Muscle of leg (tissue), 16 donors: Measurements from ENCODE around the gene SUPT20H. TPM values are rescaled to one million over a fixed set of nuclear protein-coding genes. Genes with fewer than 3 reads are reported as not detected.
A peak's percentile ranks its signal among the peaks of the same experiment; 100 is the strongest.

Experiments used
- DNase-seq: peaks from one replicate; pipeline ENCODE4 v3.0.0; 2013
- H3K27ac ChIP-seq: one replicate; pipeline ENCODE4 v1.5.1; 2013; ENCODE audit warnings: mild to moderate bottlenecking, low read length, control low read depth
- H3K27me3 ChIP-seq: one replicate; pipeline ENCODE4 v1.6.1; 2013; ENCODE audit warnings: low read length; ENCODE audit not compliant: control insufficient read depth, insufficient read depth
- H3K36me3 ChIP-seq: one replicate; pipeline ENCODE4 v1.6.1; 2013; ENCODE audit warnings: low read length; ENCODE audit not compliant: control insufficient read depth, insufficient read depth
- H3K4me1 ChIP-seq: one replicate; pipeline ENCODE4 v1.6.1; 2013; ENCODE audit warnings: low read length; ENCODE audit not compliant: control insufficient read depth, insufficient read depth
- H3K4me3 ChIP-seq: one replicate; pipeline ENCODE4 v1.5.1; 2013; ENCODE audit warnings: low read length, control low read depth
- H3K9me3 ChIP-seq: replicated peaks from 2 replicates; pipeline ENCODE4 v1.6.1; 2013; ENCODE audit warnings: low read depth, low read length; ENCODE audit not compliant: control insufficient read depth
- WGBS: methylation state at CpG from one replicate; pipeline ENCODE4 v1.1.5; 2013; ENCODE audit warnings: missing lambda C conversion rate; ENCODE audit not compliant: insufficient coverage; 5-methylcytosine and 5-hydroxymethylcytosine counted together
- long read RNA-seq, 11 donors: transcript quantifications; one replicate each; lab custom pipeline, GENCODE V29; 2026
- polyA plus RNA-seq, 8 donors: library from polyadenylated mRNA; unstranded; fragments of 120-200 nt; gene quantifications; one replicate each; pipeline versions ENCODE4 v1.2.1 to v1.2.3, GENCODE V29; 2013; ENCODE audit warnings: inconsistent platforms in 1 of 8, low replicate concordance in 1 of 8; ENCODE audit not compliant: insufficient read length in 8 of 8, insufficient read depth in 1 of 8
- total RNA-seq: library from RNA; stranded (reverse); fragments of 120-200 nt; gene quantifications from one replicate; pipeline ENCODE4 v1.2.4, GENCODE V29; 2013

SUPT20H gene
- total RNA-seq (34.7 TPM), polyA plus RNA-seq (10 to 100 TPM; 45.8 to 62.1 (median 50.0) TPM)
- long read RNA-seq, donor 1, partial matches to known transcripts, result 0 of 2 reads
- long read RNA-seq, donor 1, other reads (novel, unspliced or antisense), result 0 of 2 reads
- long read RNA-seq, donor 2, result 0 reads
- long read RNA-seq, donor 3, partial matches to known transcripts, result 0 of 3 reads
- long read RNA-seq, donor 3, other reads (novel, unspliced or antisense), result 0 of 3 reads
- long read RNA-seq, donor 4, result 0 reads
- long read RNA-seq, donor 5, partial matches to known transcripts, result 10 of 12 reads
- long read RNA-seq, donor 5, other reads (novel, unspliced or antisense), result 0 of 12 reads
- long read RNA-seq, donor 6, partial matches to known transcripts, result 0 of 2 reads
- long read RNA-seq, donor 6, other reads (novel, unspliced or antisense), result 0 of 2 reads
- long read RNA-seq, donor 7, partial matches to known transcripts, result 0 of 3 reads
- long read RNA-seq, donor 7, other reads (novel, unspliced or antisense), result 0 of 3 reads
- long read RNA-seq, donor 8, partial matches to known transcripts, result 0 of 2 reads
- long read RNA-seq, donor 8, other reads (novel, unspliced or antisense), result 0 of 2 reads
- long read RNA-seq, donor 9, partial matches to known transcripts, result 0 of 2 reads
- long read RNA-seq, donor 9, other reads (novel, unspliced or antisense), result 0 of 2 reads
- long read RNA-seq, donor 10, partial matches to known transcripts, result 58 of 85 reads
- long read RNA-seq, donor 10, other reads (novel, unspliced or antisense), result 22 of 85 reads
- long read RNA-seq, donor 11, partial matches to known transcripts, result 0 of 1 reads
- long read RNA-seq, donor 11, other reads (novel, unspliced or antisense), result 0 of 1 reads

DNA sequence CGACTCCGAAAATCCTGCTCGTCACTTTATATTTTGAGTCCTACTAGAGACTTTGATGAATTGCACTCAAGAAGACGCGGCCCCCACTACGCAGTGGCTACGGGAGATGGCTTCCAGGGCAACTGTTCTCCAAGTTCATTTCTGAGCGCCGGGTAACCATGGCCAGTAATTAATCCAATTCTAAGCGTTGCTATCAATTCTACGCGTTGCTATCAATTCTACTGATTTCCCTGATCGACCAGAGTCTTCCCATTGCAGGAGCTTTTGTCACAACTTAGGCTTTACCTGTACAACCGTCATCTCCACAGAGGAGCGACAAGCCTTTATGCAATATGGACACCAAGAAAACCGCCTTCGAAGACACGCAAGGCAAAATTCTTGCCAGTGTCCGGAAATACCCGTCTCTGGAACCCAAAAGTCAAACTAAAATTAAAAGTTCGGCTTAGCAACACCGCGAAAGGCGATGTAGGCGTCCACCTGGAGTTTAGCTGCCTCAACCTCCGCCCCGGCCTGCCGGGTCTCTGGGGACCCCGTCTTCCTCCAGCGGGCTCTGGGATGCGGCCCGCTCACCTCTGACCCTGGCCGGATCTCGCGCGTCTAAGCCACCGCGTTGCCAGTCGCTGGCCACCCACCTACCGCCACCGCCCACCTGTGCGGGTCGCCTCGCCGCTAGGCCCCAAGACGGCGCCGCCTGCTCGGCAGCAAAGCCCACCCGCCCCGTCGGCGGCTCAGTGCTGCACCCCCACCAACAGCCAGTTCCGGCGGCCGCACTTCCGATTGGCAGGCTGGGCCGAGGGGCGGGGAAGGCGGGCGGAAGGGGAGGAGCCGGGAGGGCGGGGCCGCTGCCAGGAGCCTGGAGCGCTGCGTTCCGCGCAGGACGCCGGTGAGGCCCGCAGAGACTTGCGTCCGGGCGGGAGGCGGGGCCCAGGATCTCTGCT lies at the start of gene SUPT20H:
Gene SUPT20H (minus strand): TSS at position 779 of the 938 bp plus-strand sequence. CDS start 8,198 bp downstream, outside the sequence.
- Histone ChIP-seq H3K4me1 (peaks cover 5% of the 10 kb centered on the region), H3K4me3 (peak within 1 kb of the TSS; percentile 77), H3K36me3 (peaks cover 5% of the 10 kb centered on the region), H3K27me3 (no peaks in the 10 kb centered on the region), H3K27ac (peak within 1 kb of the TSS; percentile 96), H3K9me3 (no peaks in the 10 kb centered on the region)
- DNase-seq, result peak; percentile 96
- under 1% methylated on average over 65 of the region's 75 CpGs for WGBS

DNA sequence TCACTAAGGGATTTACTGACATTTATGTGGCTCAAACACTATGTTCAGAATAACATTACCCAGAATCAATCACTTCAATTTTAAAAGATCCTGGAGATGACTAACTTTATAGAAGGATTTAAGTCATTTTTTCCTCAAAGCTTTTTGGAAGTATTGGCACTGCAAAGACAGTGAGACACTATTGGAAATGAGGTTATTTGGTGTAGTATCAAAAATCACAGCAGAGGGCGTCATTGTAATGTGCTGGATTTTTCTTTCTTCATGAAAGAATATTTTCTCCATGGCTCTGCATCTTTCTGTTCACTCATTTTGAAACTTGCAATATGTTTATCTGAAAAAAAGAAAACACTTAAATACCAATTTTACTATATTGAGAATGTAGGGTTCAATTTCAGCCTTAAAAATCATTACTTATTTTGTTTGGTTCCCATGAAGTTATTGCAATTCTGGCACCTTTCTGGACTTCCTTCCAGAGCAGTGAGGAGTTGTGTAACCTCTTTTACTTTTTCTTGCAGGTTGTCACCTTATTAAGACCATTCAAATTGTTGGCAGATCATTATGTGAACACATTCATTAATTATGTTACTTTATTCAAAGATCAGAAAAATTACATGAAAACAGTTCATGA lies 49.7 kb upstream of the SUPT20H start:
- WGBS, result no CpG with 5 or more reads among the region's 1 CpG
- no peaks in the 10 kb centered on the region for H3K9me3 ChIP-seq
- no peaks in the 10 kb centered on the region for H3K4me1 ChIP-seq
- no peaks in the 10 kb centered on the region for H3K27me3 ChIP-seq
- DNase-seq, result peak; percentile 97
- no peak overlapping the region for H3K4me3 ChIP-seq
- no peaks in the 10 kb centered on the region for H3K36me3 ChIP-seq
- H3K27ac ChIP-seq, result peak overlapping the region; percentile 65

DNA sequence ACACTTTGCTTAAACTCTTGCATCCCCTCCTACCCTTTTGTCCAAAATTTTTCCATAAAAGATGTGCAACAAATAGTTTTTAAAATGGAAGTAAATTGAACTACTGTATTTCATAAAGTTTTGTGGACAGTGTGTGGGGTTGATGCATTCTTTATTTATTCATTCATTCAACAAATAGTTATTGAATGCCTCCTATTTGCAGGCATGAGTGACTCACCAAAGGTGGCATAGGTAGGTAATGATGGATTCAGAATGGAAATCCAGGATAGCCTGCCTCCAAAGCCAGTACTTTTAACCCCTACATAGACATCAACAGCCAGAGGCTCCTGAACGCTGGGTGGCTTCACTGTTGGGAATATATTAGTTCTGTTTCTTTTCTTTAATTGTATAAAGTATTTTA lies 48.4 kb upstream of the SUPT20H start:
- Histone ChIP-seq H3K9me3 (no peaks in the 10 kb centered on the region), H3K27me3 (no peaks in the 10 kb centered on the region), H3K36me3 (no peaks in the 10 kb centered on the region), H3K27ac (peak overlapping the region; percentile 65), H3K4me1 (no peaks in the 10 kb centered on the region), H3K4me3 (no peak overlapping the region)
- DNase-seq, result no peak
- WGBS, result no CpG with 5 or more reads among the region's 1 CpG

DNA sequence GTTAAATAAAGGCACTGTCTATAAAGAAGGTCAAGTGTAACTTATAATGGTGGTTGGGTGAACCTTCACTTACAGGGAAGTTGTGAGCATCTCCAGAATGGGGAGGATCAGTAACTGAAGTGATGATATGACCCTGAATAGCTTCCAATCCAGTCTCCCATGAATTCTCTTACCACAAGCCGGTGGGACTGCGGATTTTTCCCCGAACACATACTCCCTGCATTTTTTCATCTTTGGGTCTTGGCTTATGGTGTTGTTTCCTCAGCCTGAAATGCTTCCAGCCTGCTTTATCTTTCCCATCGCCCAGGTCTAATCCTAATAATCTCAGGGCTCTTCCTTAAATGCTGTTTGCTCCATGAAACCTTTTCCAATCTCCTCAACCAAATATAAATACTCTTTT lies 48.0 kb upstream of the SUPT20H start:
- DNase-seq, result peak; percentile 72
- WGBS, result 45% methylated on average over 4 of the region's 4 CpGs
- Histone ChIP-seq H3K9me3 (no peaks in the 10 kb centered on the region), H3K4me3 (no peak overlapping the region), H3K27me3 (no peaks in the 10 kb centered on the region), H3K27ac (peak overlapping the region; percentile 65), H3K36me3 (no peaks in the 10 kb centered on the region), H3K4me1 (no peaks in the 10 kb centered on the region)

DNA sequence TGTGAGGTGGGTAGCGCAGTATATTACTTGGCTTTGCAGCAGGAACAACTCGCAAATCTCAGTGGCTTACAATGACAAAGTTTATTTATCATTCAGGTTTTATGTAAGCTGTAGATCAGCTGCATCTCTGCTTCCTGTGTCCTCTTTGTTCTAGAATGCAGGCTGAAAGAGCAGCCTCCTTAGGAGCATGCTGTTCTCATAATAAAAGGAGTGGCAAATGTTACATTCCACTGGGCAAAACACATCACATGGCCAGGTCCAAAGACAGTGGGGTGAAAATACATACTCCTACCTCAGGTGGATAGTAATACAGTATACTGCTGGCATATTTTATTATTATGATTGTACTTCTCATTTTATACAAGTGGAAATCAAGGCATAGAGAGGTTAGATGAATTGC lies 47.2 kb upstream of the SUPT20H start:
- H3K4me1 ChIP-seq, result no peaks in the 10 kb centered on the region
- DNase-seq, result no peak
- WGBS, result no CpG with 5 or more reads among the region's 2 CpGs

DNA sequence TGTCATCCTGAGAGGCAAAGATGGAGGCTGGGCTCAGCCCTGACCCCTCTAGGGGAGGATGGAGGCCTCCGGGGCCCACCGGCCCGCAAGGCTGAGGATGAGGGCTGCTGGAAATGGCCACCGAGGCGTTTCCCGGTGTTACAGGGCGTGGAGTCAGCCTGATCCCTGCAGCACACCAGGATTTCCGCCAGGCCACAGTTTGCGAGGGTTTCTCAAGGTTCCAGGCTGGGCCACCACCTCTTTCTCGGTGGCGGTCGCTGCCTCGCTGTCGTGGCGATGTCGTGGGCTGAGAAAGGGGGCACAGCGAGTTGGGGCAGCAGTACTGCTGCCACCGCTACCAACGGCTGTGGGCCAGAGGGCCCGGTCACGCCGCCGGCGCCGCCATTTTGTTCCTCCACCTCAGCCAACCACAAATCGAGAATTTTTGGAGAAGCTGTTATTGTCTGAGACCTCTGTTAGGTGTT lies 45.8 kb upstream of the SUPT20H start, which contains the start of gene CSNK1A1L:
Gene CSNK1A1L (minus strand): TSS at position 414 of the 464 bp plus-strand sequence. CDS start 408 bp downstream, at position 6.
- Histone ChIP-seq H3K4me1 (no peaks in the 10 kb centered on the region), H3K27ac (no peak within 1 kb of the TSS)
- 93% methylated on average over 17 of the region's 26 CpGs for WGBS

More for the DNA sequence above, 47.2 kb upstream of the SUPT20H start:
- Histone ChIP-seq H3K36me3 (no peaks in the 10 kb centered on the region), H3K27me3 (no peaks in the 10 kb centered on the region), H3K27ac (no peak overlapping the region), H3K4me3 (no peak overlapping the region), H3K9me3 (no peaks in the 10 kb centered on the region)

DNA sequence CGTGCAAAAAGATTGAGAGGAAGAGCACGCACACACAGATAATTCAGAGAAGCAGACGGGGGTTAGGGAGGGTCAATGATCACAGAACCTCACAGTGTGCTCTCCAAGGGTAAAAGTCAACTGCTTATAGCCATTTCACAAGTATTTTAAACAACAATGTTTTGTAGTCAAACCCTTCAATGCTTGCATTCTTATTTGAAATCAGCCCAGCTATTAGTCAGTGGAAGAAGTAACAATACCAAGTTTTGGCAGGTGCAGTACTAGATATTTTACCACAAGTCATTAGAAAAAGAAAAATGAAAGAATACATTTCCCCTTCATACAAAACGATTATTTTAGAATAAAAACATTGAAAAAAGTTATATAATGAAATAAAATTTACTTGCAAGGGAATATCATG lies 43.4 kb upstream of the SUPT20H start:
- Histone ChIP-seq H3K36me3 (no peaks in the 10 kb centered on the region), H3K9me3 (no peaks in the 10 kb centered on the region), H3K4me3 (no peak overlapping the region), H3K27me3 (no peaks in the 10 kb centered on the region), H3K27ac (no peak overlapping the region), H3K4me1 (no peaks in the 10 kb centered on the region)
- no peak for DNase-seq
- WGBS, result no CpG with 5 or more reads among the region's 4 CpGs

More for the DNA sequence above, 45.8 kb upstream of the SUPT20H start, which contains the start of gene CSNK1A1L:
- H3K36me3 ChIP-seq, result no peaks in the 10 kb centered on the region
- H3K9me3 ChIP-seq, result no peaks in the 10 kb centered on the region
- H3K4me3 ChIP-seq, result no peak within 1 kb of the TSS
- no peaks in the 10 kb centered on the region for H3K27me3 ChIP-seq
- DNase-seq, result no peak

DNA sequence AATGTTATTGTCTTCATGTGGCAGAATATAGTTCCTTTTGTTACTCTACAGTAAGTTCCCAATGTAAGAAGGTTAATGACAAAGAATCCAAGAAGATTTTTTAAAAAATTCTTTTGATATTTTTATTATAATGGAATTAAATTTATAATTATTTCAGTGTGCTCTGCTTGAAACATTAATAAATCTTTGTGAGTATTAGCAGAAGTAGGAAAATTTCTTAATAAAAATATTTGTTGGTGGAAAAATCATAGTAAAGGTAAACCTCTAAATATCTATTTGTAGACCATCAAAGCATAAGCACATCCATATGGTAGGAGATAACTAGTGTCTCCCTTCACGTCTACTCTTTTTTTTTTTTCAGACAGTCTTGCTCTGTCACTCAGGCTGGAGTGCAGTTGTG lies 41.7 kb upstream of the SUPT20H start:
- H3K4me3 ChIP-seq, result no peak overlapping the region
- no peaks in the 10 kb centered on the region for H3K9me3 ChIP-seq
- DNase-seq, result peak; percentile 58
- no CpG with 5 or more reads among the region's 1 CpG for WGBS
- H3K36me3 ChIP-seq, result no peaks in the 10 kb centered on the region
- H3K27me3 ChIP-seq, result no peaks in the 10 kb centered on the region
- H3K4me1 ChIP-seq, result no peaks in the 10 kb centered on the region
- peak overlapping the region; percentile 90 for H3K27ac ChIP-seq

DNA sequence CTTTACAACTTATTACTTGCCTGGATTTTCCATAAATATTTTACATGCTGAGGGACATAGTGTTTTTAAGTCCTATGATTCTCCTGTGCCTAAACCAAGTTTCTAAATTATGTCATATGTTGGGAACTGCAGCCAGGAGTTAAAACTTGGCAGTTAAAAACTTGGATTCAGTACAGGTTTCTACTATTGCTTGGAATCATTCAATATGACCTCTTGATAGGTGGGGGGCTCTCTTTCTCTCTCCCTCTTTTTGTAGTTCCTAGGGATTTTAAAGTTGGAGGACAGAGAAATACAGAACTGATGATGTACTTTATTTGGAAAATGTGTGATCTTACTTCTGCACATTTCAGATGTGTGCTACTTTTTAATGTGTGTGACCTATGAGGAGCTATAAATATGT lies 41.2 kb upstream of the SUPT20H start:
- Histone ChIP-seq H3K4me3 (no peak overlapping the region), H3K27ac (peak overlapping the region; percentile 90), H3K27me3 (no peaks in the 10 kb centered on the region), H3K4me1 (no peaks in the 10 kb centered on the region), H3K9me3 (no peaks in the 10 kb centered on the region), H3K36me3 (no peaks in the 10 kb centered on the region)
- peak; percentile 98 for DNase-seq
